TTC549 (cell line): ENCODE measurements around the gene RAMP2.
"Not testable (repeated sequence)": the region's sequence is repeated elsewhere in the genome, so short reads cannot be mapped to it uniquely, and the experiment has no call there.

Source experiments
- FAIRE-seq: peaks from 2 replicates; lab custom pipeline; 2012; peaks lifted over from hg19 to GRCh38; lab: Jason Lieb, UNC

The RAMP2 gene, protein sequence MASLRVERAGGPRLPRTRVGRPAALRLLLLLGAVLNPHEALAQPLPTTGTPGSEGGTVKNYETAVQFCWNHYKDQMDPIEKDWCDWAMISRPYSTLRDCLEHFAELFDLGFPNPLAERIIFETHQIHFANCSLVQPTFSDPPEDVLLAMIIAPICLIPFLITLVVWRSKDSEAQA

GRCh38 chr17:42760652-42761581 is at the start of gene RAMP2:
Gene RAMP2 (plus strand): TSS chr17:42761227. CDS start chr17:42761262, 35 bp downstream.
- FAIRE-seq, result no peak

GRCh38 chr17:42720996-42721583 is 39.9 kb upstream of the RAMP2 start:
- FAIRE-seq, result peak; percentile 75

GRCh38 chr17:42723636-42724035 is 37.4 kb upstream of the RAMP2 start:
- no peak for FAIRE-seq

GRCh38 chr17:42725143-42725542 is 35.9 kb upstream of the RAMP2 start:
- FAIRE-seq, result no peak

- no peak for FAIRE-seq
Measured at GRCh38 chr17:42740699-42741098, 20.3 kb upstream of the RAMP2 start.

DNA sequence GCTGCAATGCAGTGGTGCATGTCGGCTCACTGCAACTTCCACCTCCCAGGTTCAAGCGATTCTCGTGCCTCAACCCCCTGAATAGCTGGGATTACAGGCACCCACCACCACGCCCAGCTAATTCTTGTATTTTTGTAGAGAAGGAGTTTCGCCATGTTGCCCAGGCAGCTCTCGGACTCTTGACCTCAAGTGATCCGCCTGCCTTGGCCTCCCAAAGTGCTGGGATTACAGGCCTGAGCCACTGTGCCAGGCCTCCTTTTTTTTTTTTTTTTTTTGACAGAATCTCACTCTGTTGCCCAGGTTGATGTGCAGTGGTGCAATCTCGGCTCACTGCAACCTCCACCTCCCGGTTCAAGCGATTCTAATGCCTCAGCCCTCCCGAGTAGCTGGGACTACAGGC is 18.1 kb upstream of the RAMP2 start:
- not testable (repeated sequence) for FAIRE-seq

DNA sequence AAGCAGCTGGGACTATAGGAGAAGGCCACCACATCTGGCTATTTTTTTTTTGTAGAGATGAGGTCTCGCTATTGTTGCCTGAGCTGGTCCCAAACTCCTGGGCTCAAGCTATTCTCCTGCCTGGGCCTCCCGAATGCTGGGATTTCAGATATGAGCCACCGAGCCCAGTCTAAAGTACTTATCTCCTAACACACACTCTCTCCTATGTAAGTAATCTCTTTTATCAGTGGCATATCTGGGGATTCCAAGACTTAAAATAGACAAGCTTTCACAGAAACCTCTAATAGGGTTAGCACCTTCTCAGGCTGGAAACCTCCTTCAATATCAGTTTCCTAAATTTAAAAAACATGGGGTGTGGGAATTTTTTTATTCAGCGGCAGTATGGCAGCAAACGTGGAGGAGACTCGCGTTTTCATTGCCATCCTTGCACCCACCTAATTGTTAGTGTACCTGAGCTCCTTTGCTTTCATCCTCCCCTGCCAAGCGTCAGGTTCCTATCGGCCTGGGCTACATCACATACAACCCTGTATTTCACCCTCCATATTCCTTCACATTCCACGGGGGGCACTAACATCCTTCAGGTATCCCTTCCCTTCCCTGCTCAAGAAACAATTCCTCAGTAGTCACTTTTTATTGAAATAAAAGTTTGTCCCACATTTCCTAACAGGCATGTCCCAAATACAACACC is 17.3 kb upstream of the RAMP2 start:
- FAIRE-seq, result no peak

GRCh38 chr17:42744283-42744805 is 16.7 kb upstream of the RAMP2 start:
- no peak for FAIRE-seq

GRCh38 chr17:42744806-42745617 is 16.0 kb upstream of the RAMP2 start, which contains the start of gene EZH1:
Gene EZH1 (minus strand): TSS chr17:42745040. CDS start chr17:42728941, 16,099 bp downstream.
- FAIRE-seq, result no peak

- no peak for FAIRE-seq
Measured at GRCh38 chr17:42748202-42748907, 12.7 kb upstream of the RAMP2 start.

- no peak for FAIRE-seq
Measured at GRCh38 chr17:42748908-42749798, 11.9 kb upstream of the RAMP2 start.

GRCh38 chr17:42750739-42751344 is 10.2 kb upstream of the RAMP2 start:
- FAIRE-seq, result no peak

DNA sequence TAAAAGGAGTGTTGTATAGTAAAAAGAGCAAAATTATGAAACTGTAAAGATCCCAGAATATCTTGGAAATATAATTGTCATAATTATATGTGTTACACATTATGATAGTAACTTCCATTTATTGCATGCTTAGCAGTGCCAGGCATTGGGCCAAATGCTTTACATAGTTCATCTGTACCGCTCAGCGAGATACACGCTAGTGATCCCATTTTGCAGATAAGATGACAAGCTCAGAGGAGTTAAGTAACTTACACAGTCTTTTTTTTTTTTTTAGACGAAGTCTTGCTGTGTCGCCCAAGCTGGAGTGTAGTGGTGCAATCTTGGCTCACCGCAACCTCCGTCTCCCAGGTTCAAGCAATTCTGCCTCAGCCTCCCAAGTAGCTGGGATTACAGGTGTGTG is 9.4 kb upstream of the RAMP2 start:
- no peak for FAIRE-seq

- no peak for FAIRE-seq
Measured at GRCh38 chr17:42754782-42755181, 6.2 kb upstream of the RAMP2 start.

- FAIRE-seq, result no peak
Measured at GRCh38 chr17:42759982-42760651, 910 bp upstream of the RAMP2 start.

- no peak for FAIRE-seq
Measured at GRCh38 chr17:42761638-42762037, 611 bp downstream of the RAMP2 start.

- FAIRE-seq, result no peak
Measured at GRCh38 chr17:42766124-42766523, 5.1 kb downstream of the RAMP2 start.

DNA sequence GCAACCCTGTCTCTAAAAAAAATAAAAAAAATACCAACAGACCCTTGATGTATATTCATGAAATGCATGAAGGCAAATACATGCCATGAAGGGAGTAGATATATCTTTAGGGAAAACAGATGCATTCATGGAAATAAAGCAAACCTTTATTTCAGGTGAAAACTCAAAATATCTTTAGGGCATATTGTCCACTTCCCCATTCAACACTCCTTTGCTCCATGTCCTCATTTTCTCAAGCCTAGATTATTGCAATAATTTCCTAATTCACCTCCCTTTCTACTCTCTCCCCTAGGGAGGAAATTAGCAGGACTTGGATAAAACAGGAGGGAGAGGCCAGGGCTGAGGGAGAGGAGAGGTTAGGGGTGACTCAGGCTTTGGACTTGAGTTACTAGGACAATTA is 6.5 kb downstream of the RAMP2 start:
- no peak for FAIRE-seq

DNA sequence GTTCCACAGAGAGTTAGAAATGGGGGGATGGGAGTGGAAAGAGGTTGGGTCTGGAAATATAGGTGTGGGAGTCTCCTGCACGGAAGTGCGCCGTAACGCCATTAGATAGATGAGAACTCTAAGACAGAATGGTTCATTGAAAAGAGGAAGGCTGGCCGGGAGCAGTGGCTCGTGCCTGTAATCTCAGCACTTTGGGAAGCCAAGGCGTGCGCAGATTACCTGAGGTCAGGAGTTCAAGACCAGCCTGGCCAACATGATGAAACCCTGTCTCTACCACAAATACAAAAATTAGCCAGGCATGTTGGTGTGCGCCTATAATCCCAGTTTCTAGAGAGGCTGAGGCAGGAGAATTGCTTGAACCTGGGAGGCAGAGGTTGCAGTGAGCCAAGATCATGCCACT is 7.0 kb downstream of the RAMP2 start:
- not testable (repeated sequence) for FAIRE-seq
